NOMO-1 treated with dmso at 0.1 percent for 144 hours (cell line): ENCODE results near the gene ZFR2.
"Not testable (repeated sequence)": the region's sequence is repeated elsewhere in the genome, so short reads cannot be mapped to it uniquely, and the experiment has no call there.

Experiments used
- DNase-seq: peaks from one replicate; lab custom pipeline; 2025; ENCODE audit not compliant: unreplicated experiment; lab: John Stamatoyannopoulos, UW

ZFR2 gene

GRCh38 chr19:3758297-3758696, 110.5 kb downstream of the ZFR2 start:
- not testable (repeated sequence) for DNase-seq

GRCh38 chr19:3757705-3758104, 111.1 kb downstream of the ZFR2 start:
- not testable (repeated sequence) for DNase-seq
